ENCODE data around the gene MTG1.

MTG1 gene

DNA sequence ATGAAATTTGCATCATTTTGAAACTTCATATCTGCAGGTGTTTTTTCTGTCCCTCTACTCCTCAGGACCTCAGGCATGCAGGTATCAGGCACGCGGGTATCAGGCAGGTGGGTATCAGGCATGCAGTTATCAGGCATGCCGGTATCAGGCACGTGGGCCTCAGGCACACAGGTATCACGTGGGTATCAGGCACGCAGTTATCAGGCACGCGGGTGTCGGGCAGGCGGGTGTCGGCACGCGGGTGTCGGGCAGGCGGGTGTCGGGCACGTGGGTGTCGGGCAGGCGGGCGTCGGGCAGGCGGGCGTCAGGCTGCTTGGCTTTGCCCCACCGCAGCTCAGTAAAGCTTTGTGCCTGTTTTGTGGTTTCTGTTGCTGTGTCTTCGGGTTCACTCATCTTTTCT lies 21.8 kb downstream of the MTG1 start:
- TF ChIP-seq, protein P1, sequence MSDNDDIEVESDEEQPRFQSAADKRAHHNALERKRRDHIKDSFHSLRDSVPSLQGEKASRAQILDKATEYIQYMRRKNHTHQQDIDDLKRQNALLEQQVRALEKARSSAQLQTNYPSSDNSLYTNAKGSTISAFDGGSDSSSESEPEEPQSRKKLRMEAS (IDR thresholded peaks at IDR 0.05; ENCODE audit: low read depth, low read length): no peak
- no peak for TF ChIP-seq MYC (IDR thresholded peaks at IDR 0.05; ENCODE audit: low read depth, low read length)

GRCh38 chr10:133418289-133418993 lies 24.5 kb downstream of the MTG1 start:
- TF ChIP-seq, protein P2, sequence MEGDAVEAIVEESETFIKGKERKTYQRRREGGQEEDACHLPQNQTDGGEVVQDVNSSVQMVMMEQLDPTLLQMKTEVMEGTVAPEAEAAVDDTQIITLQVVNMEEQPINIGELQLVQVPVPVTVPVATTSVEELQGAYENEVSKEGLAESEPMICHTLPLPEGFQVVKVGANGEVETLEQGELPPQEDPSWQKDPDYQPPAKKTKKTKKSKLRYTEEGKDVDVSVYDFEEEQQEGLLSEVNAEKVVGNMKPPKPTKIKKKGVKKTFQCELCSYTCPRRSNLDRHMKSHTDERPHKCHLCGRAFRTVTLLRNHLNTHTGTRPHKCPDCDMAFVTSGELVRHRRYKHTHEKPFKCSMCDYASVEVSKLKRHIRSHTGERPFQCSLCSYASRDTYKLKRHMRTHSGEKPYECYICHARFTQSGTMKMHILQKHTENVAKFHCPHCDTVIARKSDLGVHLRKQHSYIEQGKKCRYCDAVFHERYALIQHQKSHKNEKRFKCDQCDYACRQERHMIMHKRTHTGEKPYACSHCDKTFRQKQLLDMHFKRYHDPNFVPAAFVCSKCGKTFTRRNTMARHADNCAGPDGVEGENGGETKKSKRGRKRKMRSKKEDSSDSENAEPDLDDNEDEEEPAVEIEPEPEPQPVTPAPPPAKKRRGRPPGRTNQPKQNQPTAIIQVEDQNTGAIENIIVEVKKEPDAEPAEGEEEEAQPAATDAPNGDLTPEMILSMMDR (IDR thresholded peaks at IDR 0.05; ENCODE audit: low read depth, low read length): no peak
- TF ChIP-seq POLR2A (IDR thresholded peaks at IDR 0.05; ENCODE audit: extremely low read depth, insufficient read length): no peak
- H3K4me3 ChIP-seq (ENCODE audit: low read depth, low read length): no peak overlapping the region

More for the DNA sequence above, 21.8 kb downstream of the MTG1 start:
- no peak overlapping the region for H3K4me3 ChIP-seq (ENCODE audit: low read depth, low read length)
- no peak for DNase-seq (ENCODE audit: low read depth)

DNA sequence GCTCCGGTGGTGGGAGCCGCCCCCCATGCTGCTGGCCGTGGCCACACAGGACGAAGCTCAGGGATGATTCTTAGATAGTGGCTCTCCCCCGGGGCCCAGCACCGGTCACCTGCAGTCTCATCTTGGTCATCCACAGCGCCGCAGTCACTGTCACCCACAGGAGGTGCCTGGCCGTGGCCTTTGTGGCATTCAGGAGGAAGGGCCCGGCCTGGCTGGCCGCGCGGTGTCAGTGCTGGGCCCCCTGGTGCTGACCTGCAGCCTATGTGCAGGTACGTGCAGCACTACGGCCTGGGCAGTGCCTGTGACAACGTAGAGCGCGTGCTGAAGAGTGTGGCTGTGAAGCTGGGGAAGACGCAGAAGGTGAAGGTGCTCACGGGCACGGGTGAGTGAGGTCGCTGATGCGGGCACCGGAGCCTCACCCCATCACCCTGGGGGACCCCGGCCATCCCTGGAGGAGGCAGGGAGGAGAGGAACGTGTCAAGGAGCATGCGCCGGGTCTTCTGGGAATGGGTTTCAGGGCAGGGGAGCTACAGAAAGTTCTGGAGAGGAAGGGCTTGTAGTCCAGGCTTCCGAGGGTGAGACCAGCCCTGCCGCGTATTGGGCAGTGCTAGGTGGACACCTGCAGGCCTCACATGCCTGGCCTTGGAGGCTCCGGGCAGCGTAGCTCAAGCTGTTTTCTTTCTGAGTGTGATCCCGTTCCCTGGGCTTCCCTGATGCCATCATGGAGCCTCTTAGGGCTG lies 25.4 kb downstream of the MTG1 start:
- TF ChIP-seq, protein P1 (IDR thresholded peaks at IDR 0.05; ENCODE audit: low read depth, low read length): no peak
- TF ChIP-seq MYC (IDR thresholded peaks at IDR 0.05; ENCODE audit: low read depth, low read length) (no peak), POLR2A (IDR thresholded peaks at IDR 0.05; ENCODE audit: extremely low read depth, insufficient read length) (no peak)
- TF ChIP-seq, protein P2 (IDR thresholded peaks at IDR 0.05; ENCODE audit: low read depth, low read length): no peak
- H3K4me3 ChIP-seq (ENCODE audit: low read depth, low read length): no peak overlapping the region
- DNase-seq (ENCODE audit: low read depth): no peak

More at GRCh38 chr10:133418289-133418993, 24.5 kb downstream of the MTG1 start:
- DNase-seq (ENCODE audit: low read depth): no peak

GRCh38 chr10:133420028-133420427 lies 26.1 kb downstream of the MTG1 start:
- no peak for DNase-seq (ENCODE audit: low read depth)
- H3K4me3 ChIP-seq (ENCODE audit: low read depth, low read length): no peak overlapping the region
- TF ChIP-seq MYC (IDR thresholded peaks at IDR 0.05; ENCODE audit: low read depth, low read length) (no peak), POLR2A (IDR thresholded peaks at IDR 0.05; ENCODE audit: extremely low read depth, insufficient read length) (no peak)
- TF ChIP-seq, protein P2 (IDR thresholded peaks at IDR 0.05; ENCODE audit: low read depth, low read length): no peak
- TF ChIP-seq, protein P1 (IDR thresholded peaks at IDR 0.05; ENCODE audit: low read depth, low read length): no peak

GRCh38 chr10:133420579-133420978 lies 26.6 kb downstream of the MTG1 start:
- TF ChIP-seq, protein P2 (IDR thresholded peaks at IDR 0.05; ENCODE audit: low read depth, low read length): no peak
- TF ChIP-seq, protein P1 (IDR thresholded peaks at IDR 0.05; ENCODE audit: low read depth, low read length): no peak
- TF ChIP-seq MYC (IDR thresholded peaks at IDR 0.05; ENCODE audit: low read depth, low read length): no peak
- TF ChIP-seq POLR2A (IDR thresholded peaks at IDR 0.05; ENCODE audit: extremely low read depth, insufficient read length): no peak
- H3K4me3 ChIP-seq (ENCODE audit: low read depth, low read length): no peak overlapping the region
- no peak for DNase-seq (ENCODE audit: low read depth)

Data from NB4 (cell line).